NCI-H2196 treated with DMSO at 0.1 percent for 48 hours (cell line): ENCODE measurements around the gene KIF18B.

Source experiments
- DNase-seq: peaks from one replicate; lab custom pipeline; 2025; ENCODE audit not compliant: unreplicated experiment; lab: John Stamatoyannopoulos, UW

The KIF18B gene

DNA sequence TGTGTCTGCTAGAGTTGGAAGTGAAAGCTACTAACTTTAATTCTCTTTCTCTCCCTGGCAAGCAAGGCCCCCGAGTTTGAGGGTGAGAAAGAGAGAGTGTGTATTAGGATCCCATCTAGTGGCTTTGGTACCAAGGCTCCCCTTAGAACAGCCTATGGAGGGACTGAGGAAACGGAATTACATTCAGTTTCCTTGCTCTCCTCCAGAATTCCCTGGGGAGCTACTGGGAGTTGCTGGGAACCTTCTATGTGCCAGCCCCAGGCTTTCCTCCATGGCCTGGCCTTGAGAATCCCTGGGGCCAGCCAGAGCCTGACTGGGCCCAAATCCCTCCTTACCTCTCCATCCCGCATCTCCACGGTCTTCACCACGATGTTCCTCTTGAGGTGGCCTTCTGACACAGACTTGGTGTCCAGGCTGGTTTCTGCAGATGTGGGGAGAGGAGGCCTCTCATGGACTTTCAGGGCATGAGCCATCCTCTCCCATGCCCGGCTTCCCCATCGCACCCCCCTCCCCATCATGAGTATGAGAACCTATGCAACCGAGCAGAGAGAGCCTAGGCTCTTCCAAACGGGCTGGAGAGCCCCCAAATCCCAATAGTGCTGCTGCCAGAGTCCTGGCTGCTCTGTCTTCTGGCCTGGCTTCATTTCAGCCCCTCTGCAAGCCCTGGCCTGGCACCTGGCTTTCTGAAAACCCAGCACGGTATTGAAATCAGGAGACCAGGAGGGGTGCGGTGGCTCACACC, 39.7 kb downstream of the KIF18B start:
- DNase-seq = no peak

DNA sequence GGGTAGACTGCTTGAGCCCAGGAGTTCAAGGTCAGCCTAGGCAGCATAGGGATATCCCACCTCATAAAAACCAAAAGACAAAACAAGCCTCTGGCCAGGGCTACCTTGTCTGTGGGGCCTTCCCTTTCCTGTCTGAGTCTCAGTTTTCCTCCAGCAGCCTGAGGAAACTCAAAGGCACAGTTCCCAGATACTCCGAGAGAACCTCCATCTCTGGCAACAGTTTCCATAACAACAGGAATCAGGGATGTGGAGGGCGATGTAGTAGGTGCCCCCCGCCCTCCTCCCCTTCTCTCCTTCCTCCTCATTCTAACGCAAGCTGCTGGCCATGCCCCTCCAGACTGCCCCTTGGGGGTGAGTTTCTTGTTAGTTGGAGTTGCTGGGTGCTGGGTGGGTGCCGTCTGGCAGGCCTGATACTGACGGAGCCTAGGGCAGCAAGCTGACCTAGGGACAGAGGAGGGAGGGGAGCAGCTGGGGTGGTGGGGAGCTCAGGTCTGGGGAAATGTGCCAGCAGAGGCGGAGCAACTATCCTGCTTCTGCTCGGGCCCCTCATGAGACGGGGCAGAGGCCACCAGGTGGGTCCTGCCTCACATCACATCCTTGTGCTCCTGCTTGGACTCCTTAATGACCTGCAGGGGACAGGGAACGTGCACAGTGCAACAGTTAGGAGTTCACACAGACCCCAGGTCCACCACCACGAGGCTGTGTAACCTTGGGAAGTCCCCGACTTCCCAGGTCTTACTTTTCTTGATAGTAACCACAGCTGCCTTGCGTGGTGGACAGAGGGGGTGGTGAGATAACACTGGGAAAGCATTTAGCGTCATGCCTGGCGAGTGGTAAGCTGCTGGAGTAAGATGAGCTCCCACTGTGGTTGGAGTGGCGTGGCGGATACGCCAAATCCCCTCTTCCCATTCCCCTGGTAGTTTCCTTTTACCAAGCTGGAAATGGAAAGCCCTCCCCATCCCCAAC, 40.5 kb downstream of the KIF18B start:
- DNase-seq = no peak

DNA sequence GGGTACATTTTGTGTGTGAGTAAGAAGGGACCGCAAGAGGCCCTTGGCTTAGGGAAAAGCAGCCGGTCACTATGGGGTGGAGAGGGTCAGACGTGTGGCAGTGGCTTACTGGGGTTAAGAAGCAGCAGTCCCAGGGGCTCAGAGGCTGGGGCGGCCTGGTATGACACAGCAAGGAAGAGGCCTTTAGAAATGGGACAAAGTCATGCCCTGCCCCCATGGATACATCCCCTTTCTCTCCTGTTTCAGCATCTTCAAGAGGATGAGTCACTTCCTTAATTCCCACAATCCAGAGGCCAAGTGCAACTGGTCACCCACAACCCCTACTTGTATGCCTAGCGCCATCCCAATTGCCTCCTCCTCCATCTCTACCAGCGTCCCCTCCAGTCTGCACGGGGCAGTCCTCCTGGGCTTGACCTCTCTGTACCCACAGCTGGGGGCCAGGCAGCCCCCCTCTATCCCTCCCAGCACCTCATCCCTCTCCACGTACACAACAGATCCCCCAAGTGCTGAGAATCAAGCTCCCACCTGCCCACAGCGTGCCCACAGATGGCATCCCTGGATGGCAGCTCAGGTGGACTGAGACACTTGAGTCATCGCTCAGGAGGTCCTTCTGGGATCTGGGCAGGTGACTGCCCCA, 41.4 kb downstream of the KIF18B start:
- no peak for DNase-seq

DNA sequence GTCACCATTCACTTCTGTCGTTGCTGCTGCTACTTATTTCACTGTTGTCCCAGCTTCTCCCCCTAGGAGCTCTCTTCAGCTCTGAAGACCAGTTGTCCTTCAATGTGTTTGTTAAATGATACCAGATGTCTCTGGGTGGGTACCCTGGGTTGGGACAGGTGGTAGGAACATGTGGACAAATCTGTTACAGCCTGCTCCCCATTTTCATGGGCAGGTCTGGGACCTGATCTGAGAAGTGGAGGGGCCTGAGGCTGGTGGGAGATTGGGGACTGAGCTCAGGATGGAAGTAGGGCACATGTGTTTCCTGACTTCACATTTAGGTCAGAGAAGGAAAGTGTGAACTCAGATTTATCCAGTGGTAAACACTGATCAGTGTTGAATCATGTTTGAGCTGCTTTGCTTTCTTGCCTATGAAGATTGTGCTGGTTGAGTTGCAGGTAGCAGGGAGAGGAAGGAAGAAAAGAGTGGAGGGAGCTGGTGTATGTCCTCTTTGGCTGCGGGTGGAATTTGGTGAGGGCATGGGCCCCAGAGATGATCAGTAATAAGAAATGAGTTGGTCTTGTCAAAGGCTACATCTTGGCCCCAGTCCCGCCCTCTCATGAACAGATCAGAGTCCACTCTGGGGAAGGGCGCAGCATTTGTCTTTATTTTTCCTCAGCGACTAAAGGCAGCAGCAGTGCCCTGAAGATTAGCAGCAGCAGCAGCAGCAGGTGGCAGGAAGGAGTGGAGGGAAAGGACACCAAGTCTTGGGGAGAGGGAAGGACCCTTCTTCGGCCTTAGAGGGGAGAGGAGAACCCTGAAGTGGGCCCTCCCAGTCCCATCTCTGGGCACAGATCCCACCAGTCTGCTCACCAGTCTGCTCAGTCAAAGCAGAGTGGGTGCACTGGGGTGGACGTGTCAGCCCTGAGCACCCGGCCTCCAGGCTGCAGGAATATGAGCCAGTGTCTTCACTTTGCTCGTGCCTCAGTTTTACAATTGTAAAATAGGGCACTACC, 42.3 kb downstream of the KIF18B start:
- DNase-seq = no peak

DNA sequence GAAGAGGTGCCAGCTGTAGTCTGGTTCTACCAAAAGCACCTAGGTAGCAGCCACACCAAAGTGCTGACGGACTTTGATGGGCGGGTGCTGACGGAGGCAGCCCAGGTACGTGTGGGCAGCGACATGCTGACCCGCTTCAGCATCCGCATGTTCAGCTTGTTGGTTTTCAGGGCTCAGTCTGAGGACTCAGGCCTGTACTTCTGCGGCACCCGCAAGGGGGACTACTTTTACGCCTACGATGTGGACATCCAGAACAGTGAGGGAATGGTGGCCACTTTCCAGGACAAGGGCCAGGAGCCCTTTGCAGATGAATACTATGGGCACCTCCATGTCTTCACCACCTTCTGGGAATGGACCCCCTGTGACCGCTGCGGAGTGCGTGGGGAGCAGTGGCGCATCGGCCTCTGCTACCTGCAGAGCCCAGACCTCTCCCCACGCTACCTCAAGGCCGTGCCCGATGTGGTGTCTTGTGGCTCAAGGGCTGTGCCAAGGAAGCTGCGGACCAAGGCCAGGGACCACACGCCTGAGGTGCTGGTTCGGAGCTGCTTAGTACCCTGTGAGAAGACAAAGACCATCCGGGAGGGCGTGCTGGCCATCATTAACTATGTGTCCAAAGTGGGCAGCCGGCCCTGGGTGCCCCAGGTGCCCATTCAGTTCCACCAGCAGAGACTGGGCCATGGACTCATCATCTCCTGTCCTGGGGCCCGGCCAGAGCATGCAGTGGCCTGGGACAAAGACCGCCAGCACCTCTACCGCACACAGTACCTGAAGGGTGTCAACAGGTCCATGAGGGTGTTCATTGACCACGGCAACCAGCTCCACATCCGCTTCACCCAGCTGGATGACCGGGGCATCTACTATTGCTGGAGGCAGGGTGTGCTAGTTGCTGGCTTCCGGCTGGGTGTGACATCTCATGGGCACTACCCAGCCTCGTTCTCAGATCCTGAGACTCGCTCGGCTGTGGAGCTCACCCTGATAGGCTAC, 43.3 kb downstream of the KIF18B start:
- no peak for DNase-seq

DNA sequence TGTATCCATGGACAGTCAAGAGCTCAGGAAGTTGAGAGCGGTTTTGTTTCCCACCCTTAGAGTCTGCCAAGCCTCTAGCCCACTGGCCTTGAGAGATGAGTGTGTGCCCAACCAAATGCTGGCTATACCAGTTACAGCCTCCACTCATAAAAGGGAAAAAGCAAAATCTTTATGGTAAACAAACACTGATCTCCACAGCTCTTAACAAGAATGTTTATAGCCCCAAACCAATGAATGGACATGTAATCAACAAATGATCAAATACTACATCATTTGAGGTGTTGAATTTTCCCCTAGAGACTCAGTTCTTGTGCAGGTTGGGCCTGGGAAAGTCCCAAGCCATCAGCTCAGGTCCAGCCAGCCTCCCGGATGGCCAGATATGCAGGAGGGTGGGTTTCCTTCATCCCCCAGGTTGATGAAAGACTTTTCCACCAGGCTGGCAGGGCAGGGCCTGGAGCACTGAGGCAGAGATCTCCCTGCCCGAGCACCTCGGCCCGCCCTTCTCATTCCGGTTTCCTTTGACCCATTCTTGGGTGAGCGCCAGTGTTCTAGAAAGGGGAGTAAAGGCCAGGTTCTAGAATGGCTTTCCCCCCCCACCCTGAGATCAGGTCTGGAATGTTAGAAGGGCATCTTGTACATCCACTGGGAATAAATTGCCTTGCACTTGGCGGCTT, 44.4 kb downstream of the KIF18B start:
- DNase-seq = no peak

DNA sequence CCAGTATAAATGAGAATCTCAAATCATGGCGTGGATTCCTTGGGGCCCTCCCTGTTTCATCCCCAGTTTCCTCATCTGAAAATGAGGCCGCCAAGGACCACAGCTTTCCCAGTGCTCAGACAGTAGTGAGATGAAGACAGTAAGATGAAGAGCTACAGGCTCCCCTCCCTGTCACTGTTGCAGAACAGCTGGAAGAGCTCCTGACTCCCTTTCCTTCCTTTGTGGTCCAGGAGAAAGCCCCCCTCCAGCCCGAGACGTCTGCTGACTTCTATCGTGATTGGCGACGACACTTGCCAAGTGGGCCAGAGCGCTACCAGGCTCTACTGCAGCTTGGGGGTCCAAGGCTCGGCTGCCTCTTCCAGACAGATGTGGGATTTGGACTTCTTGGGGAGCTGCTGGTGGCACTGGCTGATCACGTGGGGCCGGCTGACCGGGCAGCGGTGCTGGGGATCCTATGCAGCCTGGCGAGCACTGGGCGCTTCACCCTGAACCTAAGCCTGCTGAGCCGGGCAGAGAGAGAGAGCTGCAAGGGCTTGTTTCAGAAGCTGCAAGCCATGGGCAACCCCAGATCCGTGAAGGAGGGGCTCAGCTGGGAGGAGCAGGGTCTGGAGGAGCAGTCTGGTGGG, 45.3 kb downstream of the KIF18B start:
- DNase-seq = no peak

DNA sequence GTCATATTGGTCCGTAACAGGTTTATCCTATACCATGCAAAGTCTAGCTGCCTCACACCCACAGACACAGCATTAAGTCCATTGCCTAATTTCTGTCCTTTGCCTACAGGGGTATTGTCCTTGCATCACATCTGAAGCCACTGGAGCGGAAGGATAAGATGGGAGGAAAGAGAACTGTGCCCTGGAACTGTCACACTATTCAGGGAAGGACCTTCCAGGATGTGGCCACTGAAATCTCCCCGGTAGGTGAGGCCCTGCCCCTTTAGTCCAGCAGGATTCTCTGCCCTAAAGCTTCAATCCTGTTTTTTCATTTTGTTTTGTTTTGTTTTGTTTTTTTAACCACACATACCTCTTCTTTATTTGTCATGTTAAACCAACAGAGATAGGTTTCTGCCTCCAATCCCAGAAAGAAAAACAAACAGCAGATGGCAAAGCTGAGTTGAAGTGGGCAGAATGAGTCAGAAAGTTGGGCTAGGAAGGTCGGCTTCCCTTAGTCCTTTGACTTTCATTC, 46.1 kb downstream of the KIF18B start:
- DNase-seq = peak; percentile 48

DNA sequence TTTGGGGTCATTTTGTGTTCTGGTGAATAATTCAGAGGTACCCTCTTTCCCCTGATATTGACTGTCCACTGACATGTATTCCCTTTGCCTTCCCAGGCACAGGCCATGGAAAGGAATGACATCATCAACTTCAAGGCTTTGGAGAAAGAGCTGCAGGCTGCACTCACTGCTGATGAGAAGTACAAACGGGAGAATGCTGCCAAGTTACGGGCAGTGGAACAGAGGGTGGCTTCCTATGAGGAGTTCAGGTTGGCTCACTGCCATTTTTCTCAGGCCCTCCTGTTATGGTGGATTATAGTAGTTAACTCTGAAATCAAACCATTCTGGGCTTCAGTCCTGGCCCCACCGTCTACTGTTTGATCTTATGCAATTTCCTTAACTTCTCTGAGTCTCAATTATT, 46.7 kb downstream of the KIF18B start:
- DNase-seq = peak; percentile 79

DNA sequence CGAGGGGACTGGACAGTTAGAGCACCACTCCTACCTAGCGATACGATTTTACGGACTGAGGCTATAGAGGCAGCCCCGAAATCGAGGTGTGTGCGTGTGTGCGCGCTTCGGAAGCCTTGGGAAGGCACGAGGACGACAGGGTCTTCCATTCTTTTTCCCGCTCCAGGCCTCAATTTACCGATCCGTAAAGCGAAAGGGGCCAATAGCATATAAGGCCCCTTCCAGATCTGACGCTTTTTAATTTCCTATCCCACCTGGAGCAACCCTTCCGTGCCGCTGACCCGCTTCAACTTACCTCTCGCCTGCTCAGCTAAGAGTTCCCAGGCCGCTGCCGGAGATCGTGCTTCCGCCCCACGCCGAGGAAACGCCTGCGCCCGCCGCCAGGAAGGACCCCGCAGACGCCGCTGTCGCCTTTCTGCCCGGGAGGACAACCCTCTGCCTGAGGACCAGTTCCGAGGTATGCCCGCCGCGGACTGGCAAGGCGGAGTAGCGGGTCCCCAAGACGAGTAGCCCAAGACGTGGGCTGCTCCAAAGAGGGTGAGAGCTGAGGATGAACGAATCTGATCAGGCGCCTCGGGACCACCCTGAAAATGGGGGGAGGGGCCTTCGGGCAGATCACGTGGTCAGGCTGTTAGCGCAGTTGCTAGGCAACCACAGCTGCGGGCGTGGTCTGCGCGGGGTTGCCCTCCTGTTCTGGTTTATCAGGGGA, 48.3 kb downstream of the KIF18B start, which contains the start of gene EFTUD2:
Gene EFTUD2, minus strand, starts transcription at position 372 of the 709 bp plus-strand sequence. CDS start 4,924 bp downstream, outside the sequence.
- peak; percentile 94 for DNase-seq

DNA sequence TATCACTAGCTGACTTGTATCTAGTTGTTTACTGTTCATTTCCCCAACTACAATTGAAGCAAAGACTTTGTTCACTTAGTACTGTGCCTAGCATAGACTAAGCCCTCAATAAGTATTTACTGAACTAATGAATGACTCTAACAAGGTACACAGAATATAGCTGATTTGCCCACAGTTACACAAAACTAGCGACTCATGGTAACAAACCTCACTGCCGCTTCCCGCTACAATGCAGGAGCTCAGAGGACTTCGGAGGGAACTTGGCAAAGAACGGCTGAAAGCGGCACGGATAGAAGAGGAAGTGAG, 48.9 kb downstream of the KIF18B start:
- DNase-seq = no peak

DNA sequence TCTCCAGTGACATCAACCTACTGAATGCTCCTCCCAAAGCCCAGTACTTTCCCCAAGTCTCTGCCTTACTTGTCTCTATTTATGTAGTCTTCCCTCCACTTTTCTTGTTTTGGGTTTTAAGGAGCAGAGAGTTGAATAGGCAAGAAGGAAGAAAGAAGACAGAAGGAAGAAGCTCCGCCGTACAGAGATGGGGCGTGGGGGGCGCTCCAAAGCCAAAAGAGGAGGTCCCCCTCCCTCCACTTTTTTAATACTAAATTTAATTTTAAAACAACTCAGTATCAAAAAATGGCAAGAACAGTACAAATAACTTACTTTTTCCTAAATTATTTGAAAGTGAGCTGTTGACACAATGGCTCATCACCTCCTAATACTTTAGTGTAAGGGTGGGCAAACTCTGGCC, 52.9 kb downstream of the KIF18B start:
- no peak for DNase-seq

DNA sequence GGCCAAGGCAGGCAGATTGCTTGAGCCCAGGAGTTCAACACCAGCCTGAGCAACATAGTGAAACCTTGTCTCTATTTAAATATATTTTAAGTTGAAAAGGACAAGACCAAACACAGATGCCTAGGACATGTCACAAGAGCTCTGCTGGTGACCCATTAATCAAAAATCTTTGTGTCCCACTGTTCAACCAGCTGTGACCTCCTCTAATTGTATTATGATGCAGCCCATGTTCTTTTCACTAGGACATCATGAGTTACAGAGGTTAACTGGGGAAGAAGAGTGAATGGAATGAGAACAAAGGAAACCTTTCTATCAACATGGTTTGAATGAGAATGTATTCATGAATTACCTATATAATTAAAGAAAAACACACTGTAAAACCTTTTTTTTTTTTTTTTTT, 55.3 kb downstream of the KIF18B start:
- no peak for DNase-seq

DNA sequence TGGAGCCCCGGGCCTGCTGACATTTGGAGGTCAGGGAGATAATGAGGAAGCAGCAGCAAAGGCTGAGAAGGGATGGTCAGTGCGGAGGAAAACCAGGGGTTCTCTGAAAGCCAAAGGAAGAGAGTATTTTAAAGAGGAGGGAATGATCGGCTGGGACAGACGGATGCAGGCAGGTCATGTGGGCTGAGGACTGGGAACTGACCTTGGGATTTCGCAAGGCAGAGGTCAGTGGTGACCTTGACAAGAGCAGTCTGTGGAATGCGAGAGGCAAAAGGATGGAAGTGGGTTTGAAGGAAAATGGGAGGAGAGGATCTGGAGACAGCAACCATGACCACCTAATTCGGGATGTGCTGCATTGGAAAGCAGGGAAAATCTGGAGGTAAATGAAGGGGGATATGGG, 58.6 kb downstream of the KIF18B start:
- no peak for DNase-seq

DNA sequence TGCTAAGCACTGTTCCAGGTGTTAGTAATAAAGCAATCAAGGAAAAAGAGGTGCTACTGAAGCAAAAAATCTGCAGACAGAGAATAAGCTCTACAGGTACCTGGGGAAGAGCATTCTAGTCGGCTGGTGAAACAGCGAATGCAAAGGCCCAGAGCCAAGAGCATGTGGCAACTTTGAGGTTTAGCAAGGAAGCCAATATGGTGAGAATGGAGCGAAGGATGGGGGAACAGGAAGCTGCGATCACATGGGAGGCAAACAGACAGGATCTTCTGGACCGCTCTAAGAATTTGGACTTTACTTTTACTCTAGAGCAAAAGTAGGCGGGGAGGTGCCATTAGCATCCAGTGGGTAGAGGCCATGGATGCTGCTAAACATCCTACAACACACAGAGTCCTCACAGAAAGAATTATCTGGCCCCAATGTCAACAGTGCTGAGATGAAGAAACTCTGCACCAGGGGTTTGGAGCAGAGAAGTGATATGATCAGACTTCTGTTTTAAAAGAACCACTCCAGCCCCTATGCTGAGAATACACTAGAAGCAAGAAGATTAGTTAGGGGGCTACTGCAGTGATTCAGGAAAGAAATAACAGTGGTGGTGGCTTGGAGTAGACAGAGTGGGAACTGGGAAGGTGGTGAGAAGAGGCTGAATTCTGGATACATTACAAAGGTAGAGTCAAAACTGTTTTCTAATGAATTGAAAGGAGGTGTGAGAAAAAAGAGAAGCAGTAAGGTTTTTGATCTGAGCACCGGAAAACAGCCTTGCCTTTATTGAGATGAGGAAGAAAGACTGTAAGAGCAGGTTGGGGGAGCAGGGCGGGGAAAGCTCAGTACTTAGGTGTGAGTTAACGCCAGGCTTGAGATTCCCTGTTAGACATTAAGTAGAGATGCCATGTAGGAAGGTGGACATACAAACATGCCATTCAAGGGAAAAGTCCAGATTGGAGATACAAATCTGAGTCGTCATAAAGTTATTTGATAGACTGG, 59.3 kb downstream of the KIF18B start:
- DNase-seq = no peak

DNA sequence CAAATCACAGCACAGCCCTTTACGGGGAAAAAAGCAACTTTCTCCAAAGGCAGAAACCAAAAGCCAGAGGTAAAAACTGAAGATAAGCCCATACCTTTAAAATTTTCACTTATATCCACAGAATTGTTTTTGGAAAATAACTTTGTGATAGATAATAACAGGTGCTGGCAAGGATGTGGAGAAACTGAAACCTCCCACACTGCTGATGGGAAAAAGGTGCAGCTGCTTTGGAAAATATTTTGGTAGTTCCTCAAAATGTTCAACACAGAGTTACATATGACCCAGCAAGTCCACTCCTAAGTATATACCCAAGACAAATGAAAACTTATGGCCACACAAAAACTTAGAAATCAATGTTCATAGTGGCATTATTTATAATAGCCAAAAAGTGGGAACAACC, 60.6 kb downstream of the KIF18B start:
- DNase-seq = no peak
